GM19351 (cell line): Measurements from ENCODE around the gene STOM.
"Not testable (repeated sequence)": the region's sequence is repeated elsewhere in the genome, so short reads cannot be mapped to it uniquely, and the experiment has no call there.

Experiments used
- ATAC-seq: cut with Tn5 transposase; IDR thresholded peaks from one replicate; pipeline ENCODE4 v1.9.1; 2021; ENCODE audit warnings: mild to moderate bottlenecking, moderate library complexity; ENCODE audit not compliant: unreplicated experiment

Gene STOM

GRCh38 chr9:121303456-121304451 lies 66.3 kb downstream of the STOM start:
- no peak for ATAC-seq

- no peak for ATAC-seq
Observed at GRCh38 chr9:121302786-121303185, 67.3 kb downstream of the STOM start.

GRCh38 chr9:121302341-121302740 lies 67.7 kb downstream of the STOM start:
- no peak for ATAC-seq

- no peak for ATAC-seq
Observed at GRCh38 chr9:121301881-121302286, 68.2 kb downstream of the STOM start.

GRCh38 chr9:121300283-121301119 lies 69.5 kb downstream of the STOM start:
- no peak for ATAC-seq

GRCh38 chr9:121299467-121300282 lies 70.4 kb downstream of the STOM start:
- peak; percentile 55 for ATAC-seq

- ATAC-seq = no peak
Observed at GRCh38 chr9:121298689-121299466, 71.2 kb downstream of the STOM start.

- ATAC-seq = no peak
Observed at GRCh38 chr9:121298016-121298538, 72.0 kb downstream of the STOM start.

- no peak for ATAC-seq
Observed at GRCh38 chr9:121297389-121297788, 72.7 kb downstream of the STOM start.

GRCh38 chr9:121296213-121297127 lies 73.6 kb downstream of the STOM start:
- ATAC-seq = peak; percentile 50

GRCh38 chr9:121295662-121296191 lies 74.3 kb downstream of the STOM start:
- ATAC-seq = no peak

GRCh38 chr9:121294866-121295661 lies 75.0 kb downstream of the STOM start:
- ATAC-seq = no peak

- no peak for ATAC-seq
Observed at GRCh38 chr9:121294151-121294743, 75.8 kb downstream of the STOM start.

- ATAC-seq = no peak
Observed at GRCh38 chr9:121292801-121293241, 77.2 kb downstream of the STOM start.

- ATAC-seq = no peak
Observed at GRCh38 chr9:121292051-121292450, 78.0 kb downstream of the STOM start.

GRCh38 chr9:121291536-121291935 lies 78.5 kb downstream of the STOM start:
- ATAC-seq = not testable (repeated sequence)

- ATAC-seq = no peak
Observed at GRCh38 chr9:121289772-121290370, 80.2 kb downstream of the STOM start.
